ENCODE measurements around the gene USP31.

USP31 gene

GRCh38 chr16:23059433-23059832 is 89.8 kb downstream of the USP31 start:
- DNase-seq, result no peak

- DNase-seq, result no peak
Measured at GRCh38 chr16:23058576-23058975, 90.7 kb downstream of the USP31 start.

GRCh38 chr16:23057013-23057596 is 92.1 kb downstream of the USP31 start:
- DNase-seq, result no peak

GRCh38 chr16:23055481-23055880 is 93.8 kb downstream of the USP31 start:
- DNase-seq, result no peak

- no peak for DNase-seq
Measured at GRCh38 chr16:23052908-23053580, 96.2 kb downstream of the USP31 start.

- no peak for DNase-seq
Measured at GRCh38 chr16:23052221-23052620, 97.0 kb downstream of the USP31 start.

- no peak for DNase-seq
Measured at GRCh38 chr16:23051587-23051986, 97.7 kb downstream of the USP31 start.

GRCh38 chr16:23048164-23048563 is 101.1 kb downstream of the USP31 start:
- DNase-seq, result no peak

GRCh38 chr16:23045025-23045424 is 104.2 kb downstream of the USP31 start:
- no peak for DNase-seq

- no peak for DNase-seq
Measured at GRCh38 chr16:23040246-23040645, 109.0 kb downstream of the USP31 start.

GRCh38 chr16:23039118-23039517 is 110.1 kb downstream of the USP31 start:
- no peak for DNase-seq

- DNase-seq, result no peak
Measured at GRCh38 chr16:23035240-23035639, 114.0 kb downstream of the USP31 start.

- no peak for DNase-seq
Measured at GRCh38 chr16:23031508-23032098, 117.6 kb downstream of the USP31 start.

- DNase-seq, result no peak
Measured at GRCh38 chr16:23029733-23030420, 119.4 kb downstream of the USP31 start.

- DNase-seq, result no peak
Measured at GRCh38 chr16:23027386-23027785, 121.9 kb downstream of the USP31 start.

GRCh38 chr16:23026784-23027362 is 122.4 kb downstream of the USP31 start:
- peak; percentile 35 for DNase-seq

GRCh38 chr16:23025692-23026307 is 123.5 kb downstream of the USP31 start:
- DNase-seq, result peak; percentile 7

- no peak for DNase-seq
Measured at GRCh38 chr16:23024044-23024443, 125.2 kb downstream of the USP31 start.

GRCh38 chr16:23020084-23020483 is 129.2 kb downstream of the USP31 start:
- DNase-seq, result no peak

GRCh38 chr16:23016368-23016767 is 132.9 kb downstream of the USP31 start:
- no peak for DNase-seq

GRCh38 chr16:23015580-23015979 is 133.7 kb downstream of the USP31 start:
- DNase-seq, result no peak

GRCh38 chr16:23014592-23014991 is 134.7 kb downstream of the USP31 start:
- DNase-seq, result no peak
